Fibroblast of lung (primary cell): Measurements from ENCODE around the gene IL26.

ENCODE experiments used
- EZH2 ChIP-seq: IDR thresholded peaks from 2 replicates; pipeline ENCODE4 v1.5.1; 2012; ENCODE audit warnings: low read length, control low read depth, mild to moderate bottlenecking; ENCODE audit errors: missing control alignments
- TF ChIP-seq, protein P1 (sequence below), 2 donors: IDR thresholded peaks in 1 of 2; conservative IDR thresholded peaks in 1 of 2; 1 replicate in 1 of 2; 2 replicates in 1 of 2; pipeline ENCODE4 v1.5.1; 2011 to 2012; ENCODE audit warnings: low read length in 2 of 2, control low read depth in 1 of 2, inconsistent platforms in 1 of 2, low read depth in 1 of 2, mild to moderate bottlenecking in 1 of 2

DNA sequence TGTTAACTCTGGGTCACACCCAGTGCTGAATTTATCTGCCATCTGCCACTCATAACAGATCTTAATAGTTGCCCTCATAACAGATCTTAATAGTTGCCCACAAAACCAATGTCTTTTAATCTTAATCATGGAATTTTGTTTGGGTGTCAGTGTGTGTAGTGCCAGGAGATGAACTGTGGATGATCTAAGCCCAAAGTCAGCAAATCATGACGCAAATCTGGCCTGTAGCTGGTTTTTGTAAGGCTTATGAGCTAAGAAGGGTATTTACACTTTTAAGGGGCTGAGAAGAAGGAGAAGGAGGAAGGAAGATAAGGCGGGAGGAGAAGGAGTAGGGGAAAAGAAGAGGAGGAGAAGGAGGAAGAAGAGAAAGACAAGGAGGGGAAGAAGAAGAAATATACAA, 10.0 kb upstream of the IL26 start:
- TF ChIP-seq, protein P1, sequence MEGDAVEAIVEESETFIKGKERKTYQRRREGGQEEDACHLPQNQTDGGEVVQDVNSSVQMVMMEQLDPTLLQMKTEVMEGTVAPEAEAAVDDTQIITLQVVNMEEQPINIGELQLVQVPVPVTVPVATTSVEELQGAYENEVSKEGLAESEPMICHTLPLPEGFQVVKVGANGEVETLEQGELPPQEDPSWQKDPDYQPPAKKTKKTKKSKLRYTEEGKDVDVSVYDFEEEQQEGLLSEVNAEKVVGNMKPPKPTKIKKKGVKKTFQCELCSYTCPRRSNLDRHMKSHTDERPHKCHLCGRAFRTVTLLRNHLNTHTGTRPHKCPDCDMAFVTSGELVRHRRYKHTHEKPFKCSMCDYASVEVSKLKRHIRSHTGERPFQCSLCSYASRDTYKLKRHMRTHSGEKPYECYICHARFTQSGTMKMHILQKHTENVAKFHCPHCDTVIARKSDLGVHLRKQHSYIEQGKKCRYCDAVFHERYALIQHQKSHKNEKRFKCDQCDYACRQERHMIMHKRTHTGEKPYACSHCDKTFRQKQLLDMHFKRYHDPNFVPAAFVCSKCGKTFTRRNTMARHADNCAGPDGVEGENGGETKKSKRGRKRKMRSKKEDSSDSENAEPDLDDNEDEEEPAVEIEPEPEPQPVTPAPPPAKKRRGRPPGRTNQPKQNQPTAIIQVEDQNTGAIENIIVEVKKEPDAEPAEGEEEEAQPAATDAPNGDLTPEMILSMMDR (conservative IDR thresholded peaks at IDR 0.05 in 1 of 2, IDR thresholded peaks at IDR 0.05 in 1 of 2; ENCODE audit: low read depth in 1 of 2, low read length in 2 of 2) = no peak
- TF ChIP-seq EZH2 = no peak
